HL-60 (cell line): Measurements from ENCODE around the gene STK25.

ENCODE experiments used
- GABPA ChIP-seq: IDR thresholded peaks from 2 replicates; pipeline ENCODE4 v1.6.1; 2012; ENCODE audit warnings: low read depth
- TF ChIP-seq, protein P1 (sequence below): IDR thresholded peaks from one replicate; pipeline ENCODE4 v1.5.1; 2011; ENCODE audit warnings: low read length, control low read depth, inconsistent platforms; ENCODE audit not compliant: insufficient read depth

DNA sequence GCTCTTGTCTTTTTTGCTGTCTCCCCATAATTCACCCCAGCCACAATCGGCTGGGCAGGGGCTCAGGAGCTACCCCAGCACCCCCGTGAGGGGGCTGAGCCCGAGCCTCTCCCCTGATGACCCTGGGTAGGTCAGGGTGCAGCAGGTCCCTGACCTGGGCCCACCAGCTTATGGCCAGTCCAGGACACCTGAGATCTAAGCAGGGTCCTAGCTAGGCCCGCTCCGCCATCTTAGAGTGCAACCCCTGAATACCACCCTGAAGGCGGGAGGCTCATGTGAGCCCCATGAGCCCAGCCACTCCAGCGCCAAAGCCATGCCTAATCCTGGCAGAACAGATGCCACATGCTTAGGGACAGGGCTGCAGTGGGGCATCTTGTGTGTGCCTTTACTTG is 16.2 kb downstream of the STK25 start:
- TF ChIP-seq, protein P1, sequence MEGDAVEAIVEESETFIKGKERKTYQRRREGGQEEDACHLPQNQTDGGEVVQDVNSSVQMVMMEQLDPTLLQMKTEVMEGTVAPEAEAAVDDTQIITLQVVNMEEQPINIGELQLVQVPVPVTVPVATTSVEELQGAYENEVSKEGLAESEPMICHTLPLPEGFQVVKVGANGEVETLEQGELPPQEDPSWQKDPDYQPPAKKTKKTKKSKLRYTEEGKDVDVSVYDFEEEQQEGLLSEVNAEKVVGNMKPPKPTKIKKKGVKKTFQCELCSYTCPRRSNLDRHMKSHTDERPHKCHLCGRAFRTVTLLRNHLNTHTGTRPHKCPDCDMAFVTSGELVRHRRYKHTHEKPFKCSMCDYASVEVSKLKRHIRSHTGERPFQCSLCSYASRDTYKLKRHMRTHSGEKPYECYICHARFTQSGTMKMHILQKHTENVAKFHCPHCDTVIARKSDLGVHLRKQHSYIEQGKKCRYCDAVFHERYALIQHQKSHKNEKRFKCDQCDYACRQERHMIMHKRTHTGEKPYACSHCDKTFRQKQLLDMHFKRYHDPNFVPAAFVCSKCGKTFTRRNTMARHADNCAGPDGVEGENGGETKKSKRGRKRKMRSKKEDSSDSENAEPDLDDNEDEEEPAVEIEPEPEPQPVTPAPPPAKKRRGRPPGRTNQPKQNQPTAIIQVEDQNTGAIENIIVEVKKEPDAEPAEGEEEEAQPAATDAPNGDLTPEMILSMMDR = no peak
- TF ChIP-seq GABPA = no peak
